ENCODE measurements around the gene NUDT14. TPM values are rescaled to one million over a fixed set of nuclear protein-coding genes. Genes with fewer than 3 reads are reported as not detected.

NUDT14 gene
- polyA plus RNA-seq, 3 donors = 23.7 to 29.2 (median 26.2) TPM

- 50 to 65% (median 55%) methylated on average over 5 of the region's 5 CpGs for WGBS, 3 donors
- no peak overlapping the region for H3K27ac ChIP-seq (ENCODE audit: low read depth, low read length)
Observed at GRCh38 chr14:105128059-105128458, 53.1 kb downstream of the NUDT14 start.

GRCh38 chr14:105126981-105127329 is 54.2 kb downstream of the NUDT14 start:
- H3K27ac ChIP-seq (ENCODE audit: low read depth, low read length) = no peak overlapping the region
- 33 to 55% (median 41%) methylated on average over 9 of the region's 9 CpGs for WGBS, 3 donors

GRCh38 chr14:105126126-105126980 is 54.8 kb downstream of the NUDT14 start:
- H3K27ac ChIP-seq (ENCODE audit: low read depth, low read length) = no peak overlapping the region
- WGBS, 3 donors = 64 to 75% (median 74%) methylated on average over 22 of the region's 22 CpGs

GRCh38 chr14:105124823-105125222 is 56.3 kb downstream of the NUDT14 start:
- 42 to 65% (median 65%) methylated on average over 5 of the region's 5 CpGs for WGBS, 3 donors
- no peak overlapping the region for H3K27ac ChIP-seq (ENCODE audit: low read depth, low read length)

GRCh38 chr14:105123981-105124765 is 56.9 kb downstream of the NUDT14 start:
- no peak overlapping the region for H3K27ac ChIP-seq (ENCODE audit: low read depth, low read length)
- WGBS, 3 donors = 62 to 72% (median 64%) methylated on average over 17 of the region's 17 CpGs

- 89 to 92% (median 89%) methylated on average over 5 of the region's 5 CpGs for WGBS, 3 donors
- H3K27ac ChIP-seq (ENCODE audit: low read depth, low read length) = no peak overlapping the region
Observed at GRCh38 chr14:105123064-105123665, 57.9 kb downstream of the NUDT14 start.

Other genes with a start within 250 kb of the NUDT14 start
- gene AHNAK2, start 202.9 kb downstream of the NUDT14 start, polyA plus RNA-seq = 10 to 100 TPM in 1 of 3 donors, 1 to 10 TPM in 1, under 1 TPM in 1; 0.72 to 15.6 (median 2.9) TPM
- 10 to 100 TPM in 1 of 3 donors, 1 to 10 TPM in 2; 2.2 to 10.9 (median 2.8) TPM for gene CLBA1, start 195.5 kb downstream of the NUDT14 start, polyA plus RNA-seq
- gene CDCA4, start 160.2 kb downstream of the NUDT14 start, polyA plus RNA-seq = 1 to 10 TPM; 2.5 to 4.0 (median 3.5) TPM
- gene GPR132, start 115.9 kb downstream of the NUDT14 start, polyA plus RNA-seq = 1 to 10 TPM in 2 of 3 donors, under 1 TPM in 1; 0.37 to 2.7 (median 2.4) TPM
- 10 to 100 TPM in 2 of 3 donors, 1 to 10 TPM in 1; 8.8 to 33.1 (median 19.0) TPM for gene JAG2, start 12.5 kb downstream of the NUDT14 start, polyA plus RNA-seq
- 100 to 1,000 TPM in 1 of 3 donors, 10 to 100 TPM in 2; 13.5 to 116 (median 65.1) TPM for gene BTBD6, start 67.2 kb upstream of the NUDT14 start, polyA plus RNA-seq
- 10 to 100 TPM; 16.8 to 20.4 (median 17.8) TPM for gene BRF1, start 119.7 kb upstream of the NUDT14 start, polyA plus RNA-seq
- 10 to 100 TPM; 40.6 to 82.1 (median 56.0) TPM for gene PACS2, start 133.4 kb upstream of the NUDT14 start, polyA plus RNA-seq
- gene TEX22, start 217.2 kb upstream of the NUDT14 start, polyA plus RNA-seq = under 1 TPM in 2 of 3 donors, not detected in 1; 0.13 to 0.18 TPM
- gene MTA1, start 238.5 kb upstream of the NUDT14 start, polyA plus RNA-seq = 10 to 100 TPM; 44.7 to 61.1 (median 53.4) TPM